TTC549 (cell line): ENCODE data around the gene ADAMTS17.

ENCODE experiments used
- FAIRE-seq: peaks from 2 replicates; lab custom pipeline; 2012; peaks lifted over from hg19 to GRCh38; lab: Jason Lieb, UNC

Gene ADAMTS17

GRCh38 chr15:99969261-99969920 is 372.4 kb downstream of the ADAMTS17 start:
- no peak for FAIRE-seq

DNA sequence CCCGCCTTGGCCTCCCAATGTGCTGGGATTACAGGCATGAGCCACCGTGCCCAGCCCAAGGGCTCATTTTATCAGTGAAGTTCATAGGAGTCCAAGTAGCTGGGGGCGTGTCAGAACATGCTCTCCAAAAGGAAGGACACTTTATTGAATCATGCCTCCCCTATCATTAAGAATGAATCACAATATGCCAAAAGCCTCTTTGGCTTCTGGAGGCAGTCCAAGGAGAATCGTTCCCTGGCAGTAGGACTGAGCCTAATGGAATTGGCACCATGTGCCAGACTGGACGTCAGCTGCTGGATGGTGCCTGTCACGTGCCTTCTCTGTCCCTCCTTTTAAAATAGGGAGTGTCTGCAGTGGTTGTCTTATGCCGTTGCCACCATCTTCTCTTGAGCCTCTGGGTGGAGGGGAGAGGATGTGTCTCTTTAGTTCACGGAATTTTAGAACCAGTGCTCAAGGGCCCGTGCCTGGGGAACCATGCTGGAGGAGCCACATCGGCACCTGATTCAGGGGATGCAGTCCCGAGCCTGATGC is 373.9 kb downstream of the ADAMTS17 start:
- FAIRE-seq, result no peak

- FAIRE-seq, result no peak
Measured at GRCh38 chr15:99966815-99967214, 375.0 kb downstream of the ADAMTS17 start.

- FAIRE-seq, result no peak
Measured at GRCh38 chr15:99965376-99965775, 376.4 kb downstream of the ADAMTS17 start.

DNA sequence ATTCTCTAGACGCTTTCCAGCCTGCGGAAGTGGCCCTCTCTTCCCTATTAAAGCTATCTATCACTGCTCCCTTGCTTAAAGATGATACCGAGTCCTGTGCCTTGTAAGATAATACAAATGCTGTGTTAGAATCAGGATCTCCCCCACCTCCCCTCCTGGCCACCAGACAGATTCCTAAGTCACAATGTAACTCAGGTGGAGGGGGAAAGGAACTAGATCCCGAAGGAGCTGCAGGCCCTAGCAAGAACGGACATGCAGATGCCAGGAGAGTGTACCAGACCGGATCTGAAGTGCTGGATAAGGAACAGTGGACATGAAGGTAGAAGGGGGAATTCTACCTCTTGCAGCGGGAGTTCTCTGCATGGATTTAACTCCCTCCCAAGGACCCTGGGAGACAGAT is 377.8 kb downstream of the ADAMTS17 start:
- FAIRE-seq, result no peak

DNA sequence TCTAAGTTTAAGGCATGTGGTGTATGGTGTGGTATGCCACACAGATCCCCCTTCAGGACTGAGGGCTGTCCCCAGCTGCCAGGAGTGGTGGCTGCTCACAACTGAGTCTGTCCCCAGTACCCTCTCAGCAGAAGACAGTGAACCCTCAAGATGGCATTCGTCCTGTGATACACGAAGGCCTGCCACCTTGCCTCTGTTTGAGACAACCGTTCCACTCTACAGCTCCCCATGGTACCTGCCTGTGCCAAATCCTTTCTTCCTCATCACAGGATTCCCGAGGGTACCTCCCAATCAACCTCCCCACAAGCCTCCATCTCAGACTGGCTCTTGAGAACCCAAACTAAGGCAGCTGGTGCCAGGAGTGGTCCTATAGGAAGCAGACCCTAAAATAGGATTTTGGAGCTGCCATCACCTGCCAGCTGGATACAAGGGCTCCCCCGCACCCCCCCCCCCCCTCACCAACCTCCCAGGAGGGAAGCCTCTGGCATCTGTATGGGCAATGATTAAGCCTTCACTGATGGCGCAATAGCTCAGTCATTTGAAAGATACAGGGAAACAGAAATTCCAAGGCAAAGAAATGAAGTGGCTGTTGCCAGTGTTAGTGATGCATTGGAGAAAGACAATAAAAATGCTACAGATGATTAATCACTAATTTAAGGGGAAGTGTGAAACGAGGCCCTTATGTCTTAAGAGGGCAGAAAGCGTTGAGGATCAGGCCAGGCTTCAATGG is 378.5 kb downstream of the ADAMTS17 start:
- no peak for FAIRE-seq

DNA sequence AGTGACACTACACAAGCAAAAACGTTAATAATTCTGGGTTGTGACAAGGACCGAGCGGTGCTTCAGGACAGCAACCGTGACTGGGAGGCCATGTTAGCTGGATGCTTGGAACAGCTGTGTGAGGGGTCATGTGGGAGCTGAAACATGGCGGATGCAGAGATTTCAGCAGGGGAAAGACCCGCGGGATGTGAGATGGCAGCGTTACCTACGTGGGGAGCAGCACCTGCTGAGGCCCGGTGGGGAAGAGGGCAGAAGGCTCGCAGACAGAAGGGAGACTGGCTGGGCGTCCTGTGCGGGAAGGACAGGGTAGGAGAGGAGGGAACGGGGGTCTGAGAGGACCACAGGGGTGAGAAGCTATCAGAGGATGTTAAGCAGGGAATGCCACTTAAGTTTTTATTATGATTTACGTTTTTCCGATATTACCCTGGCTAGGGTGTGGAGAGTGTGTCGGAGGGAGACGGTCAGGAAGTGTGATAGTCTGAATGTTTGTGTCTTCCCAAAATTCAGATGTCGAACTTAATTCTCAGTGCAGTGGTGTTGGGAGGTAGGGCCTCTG is 379.7 kb downstream of the ADAMTS17 start:
- FAIRE-seq, result no peak

DNA sequence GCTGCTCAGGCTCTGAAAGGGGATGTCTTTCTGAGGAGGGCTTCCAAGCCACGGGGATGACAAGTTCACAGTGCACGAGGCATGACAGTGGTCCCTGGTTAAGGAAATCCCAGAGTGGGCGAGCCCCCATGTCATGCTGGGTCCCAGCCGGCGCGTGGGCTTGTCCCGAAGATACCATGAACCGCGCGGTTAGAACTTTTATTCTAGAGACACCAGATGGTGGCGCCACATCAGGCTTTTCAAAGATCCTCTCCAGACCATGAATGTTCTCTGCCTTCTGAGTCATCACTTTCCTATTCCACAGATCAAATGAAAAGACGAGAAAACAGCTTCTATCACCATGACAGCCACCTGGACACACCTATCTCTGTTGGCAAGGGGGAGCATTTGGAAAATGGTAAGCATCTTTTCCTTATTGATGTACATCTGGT is 380.7 kb downstream of the ADAMTS17 start:
- FAIRE-seq, result no peak

- FAIRE-seq, result no peak
Measured at GRCh38 chr15:99959326-99959725, 382.4 kb downstream of the ADAMTS17 start.

GRCh38 chr15:99958426-99959097 is 383.2 kb downstream of the ADAMTS17 start:
- no peak for FAIRE-seq

GRCh38 chr15:99957642-99958013 is 384.1 kb downstream of the ADAMTS17 start:
- no peak for FAIRE-seq

GRCh38 chr15:99956820-99957641 is 384.7 kb downstream of the ADAMTS17 start:
- no peak for FAIRE-seq

GRCh38 chr15:99956022-99956775 is 385.6 kb downstream of the ADAMTS17 start:
- FAIRE-seq, result no peak

DNA sequence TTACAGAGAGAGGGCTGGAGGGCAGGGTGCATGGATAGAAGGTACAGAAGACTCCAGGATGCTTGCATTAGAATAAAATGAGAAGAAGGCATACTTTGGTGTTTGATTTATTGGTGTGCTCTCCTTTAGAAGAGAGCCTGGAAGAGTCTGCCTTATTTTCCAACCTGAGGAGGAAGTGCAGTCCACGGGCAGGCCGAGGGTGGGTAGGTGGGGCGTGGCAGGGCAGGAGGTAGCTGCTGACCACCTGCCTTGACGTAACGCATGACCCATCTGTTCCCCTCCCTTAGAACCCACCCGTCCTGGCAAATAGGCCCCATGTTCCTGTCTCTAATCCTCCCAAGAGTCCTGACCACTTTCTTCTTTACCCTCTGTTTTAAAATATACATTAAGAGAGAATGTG is 386.2 kb downstream of the ADAMTS17 start:
- FAIRE-seq, result no peak

- FAIRE-seq, result no peak
Measured at GRCh38 chr15:99955181-99955525, 386.6 kb downstream of the ADAMTS17 start.

DNA sequence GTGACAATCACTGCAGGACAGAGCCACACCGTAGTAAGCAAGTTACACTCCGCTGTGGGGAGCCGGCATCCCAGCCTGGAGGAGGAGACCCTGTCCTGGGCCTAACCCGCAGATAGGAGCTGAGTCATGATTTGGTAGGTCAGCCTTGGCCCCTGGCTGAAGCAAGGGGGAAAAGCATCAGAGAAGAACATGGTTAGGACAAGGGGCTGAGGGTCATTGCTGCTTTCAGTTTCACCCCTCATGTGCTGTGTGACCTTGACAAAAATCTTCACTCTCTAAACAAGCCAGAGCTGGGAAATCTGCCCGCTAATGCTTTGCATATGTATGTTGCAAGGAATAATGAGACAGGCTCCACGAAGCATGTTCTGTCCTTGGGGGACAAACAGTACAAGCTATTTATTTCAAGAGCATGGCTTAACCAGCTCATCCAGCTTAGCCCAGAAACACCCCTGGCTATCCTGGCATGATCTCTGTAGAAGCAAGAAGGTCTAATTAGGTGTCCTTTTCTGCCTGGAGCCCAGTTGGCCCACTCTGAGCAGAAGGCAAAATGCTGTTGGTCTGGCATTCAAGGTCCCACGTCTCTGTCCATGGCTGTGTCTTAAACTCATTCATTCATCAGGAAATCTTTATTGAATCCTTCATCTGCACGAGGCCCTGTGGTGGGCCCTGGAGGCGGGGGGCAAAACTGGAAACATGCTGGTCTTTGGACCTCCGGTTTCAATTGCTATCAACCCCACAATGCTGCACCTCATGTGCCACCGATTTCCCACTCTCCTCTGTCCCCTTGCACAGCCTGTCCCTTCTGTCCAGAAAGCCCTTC is 387.2 kb downstream of the ADAMTS17 start:
- FAIRE-seq, result no peak

- no peak for FAIRE-seq
Measured at GRCh38 chr15:99953886-99954285, 387.9 kb downstream of the ADAMTS17 start.

- no peak for FAIRE-seq
Measured at GRCh38 chr15:99951511-99951910, 390.3 kb downstream of the ADAMTS17 start.

- no peak for FAIRE-seq
Measured at GRCh38 chr15:99944131-99944530, 397.6 kb downstream of the ADAMTS17 start.

GRCh38 chr15:99943466-99943865 is 398.3 kb downstream of the ADAMTS17 start:
- FAIRE-seq, result no peak
